Measurements from ENCODE around the gene RPL35A. TPM values are rescaled to one million over a fixed set of nuclear protein-coding genes. Genes with fewer than 3 reads are reported as not detected.

Gene RPL35A
- total and polyA plus RNA-seq, 2 of the 8 experiments (the other 6 are each of a cell fraction or from before 2014, with no cell fraction given): 695 to 1,393 TPM

DNA sequence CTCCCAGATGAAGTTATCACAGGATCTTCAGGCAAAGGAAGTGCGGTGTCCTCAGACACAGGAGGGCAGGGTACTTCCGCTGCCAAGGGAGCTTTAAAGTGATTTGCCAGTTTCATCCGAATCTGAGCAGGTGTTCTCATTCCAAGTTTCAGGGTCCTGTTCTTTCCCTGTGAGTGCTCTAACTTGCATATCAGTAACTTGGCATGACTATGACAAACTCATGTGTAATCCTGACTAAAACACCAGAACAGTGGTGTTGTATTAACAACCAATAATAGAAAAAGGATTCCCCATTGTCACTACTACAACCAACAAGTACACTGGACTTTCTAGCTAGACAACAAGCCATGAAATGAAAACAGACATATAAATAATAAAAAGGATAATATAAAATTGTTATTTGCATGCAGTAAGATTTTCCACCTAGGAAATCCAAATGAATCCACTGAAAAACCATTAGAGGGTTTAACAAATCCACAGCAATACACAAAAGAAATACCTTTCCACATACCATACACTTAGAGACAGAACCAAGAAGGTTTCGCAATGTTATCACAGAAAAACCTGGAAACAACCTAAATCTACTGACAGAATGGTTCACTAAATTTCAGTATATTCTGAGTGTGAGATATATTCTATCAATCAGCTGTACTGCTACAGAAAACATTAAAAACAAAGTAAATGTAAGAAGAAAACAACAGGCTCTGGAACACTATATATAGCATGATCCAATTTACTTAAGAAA, 40.9 kb upstream of the RPL35A start:
- no peak overlapping the region for H3K27ac ChIP-seq (ENCODE audit: low read depth, low read length)
- ChIA-PET CTCF (ENCODE audit: partially characterized antibody) (interaction anchor here (7.0 kb wide), 1 partner anchor 34 kb away, joined by 22 read pairs; no protein-coding TSS in a partner anchor), POLR2A (ENCODE audit: partially characterized antibody) (interaction anchor here (0.6 to 0.8 kb wide), 2 partner anchors 17 to 50 kb away, joined by 3 to 5 read pairs; no protein-coding TSS in a partner anchor)
- H2BK12ac ChIP-seq (ENCODE audit: low read depth, low read length): no peak overlapping the region
- H3K9me3 ChIP-seq (ENCODE audit: insufficient read depth in 2 of 2, low read depth in 1 of 2, low read length in 1 of 2): no peaks in the 10 kb centered on the region
- H4K8ac ChIP-seq (ENCODE audit: extremely low read depth, insufficient read depth, low read length): no peak overlapping the region
- TF ChIP-seq CEBPB (IDR thresholded peaks at IDR 0.05; ENCODE audit: low read depth, low read length): peak; percentile 36; the same call in 1 of the 2 replicates
- TF ChIP-seq BCL11A (IDR thresholded peaks at IDR 0.05; ENCODE audit: low read depth in 2 of 2, low read length in 2 of 2): no peak
- TF ChIP-seq EZH2 (IDR thresholded peaks at IDR 0.05; ENCODE audit: low read depth, low read length, severe bottlenecking): no peak
- no peak for TF ChIP-seq SRF (IDR thresholded peaks at IDR 0.05; ENCODE audit: low read depth, low read length)
- TF ChIP-seq SP2 (IDR thresholded peaks at IDR 0.05; ENCODE audit: low read length): no peak
- TF ChIP-seq SAP30 (IDR thresholded peaks at IDR 0.05; ENCODE audit: insufficient read depth, insufficient replicate concordance, low read length): no peak
- no peak for TF ChIP-seq KDM5A (IDR thresholded peaks at IDR 0.05; ENCODE audit: low read length)
- H3K4me1 ChIP-seq (replicated peaks in 1 of 4; ENCODE audit: control insufficient read depth in 3 of 4, insufficient read depth in 4 of 4, low read length in 3 of 4): peaks cover 0 to 8% (median 2%) of the 10 kb centered on the region in 4 experiments; a peak in 2 of 7 replicates
- H3K79me1 ChIP-seq (ENCODE audit: low read depth, low read length): no peaks in the 10 kb centered on the region
- H4K91ac ChIP-seq (replicated peaks; ENCODE audit: insufficient read length, low read length): no peak overlapping the region
- no peak overlapping the region for H2AK5ac ChIP-seq (ENCODE audit: low read depth, low read length)
- H3K23me2 ChIP-seq (ENCODE audit: low read depth, low read length): no peaks in the 10 kb centered on the region
- H2BK15ac ChIP-seq (ENCODE audit: low read length): no peak overlapping the region
- no peak overlapping the region for H2AFZ ChIP-seq (ENCODE audit: low read length)
- no peak overlapping the region for H2BK20ac ChIP-seq (ENCODE audit: low read length)
- 88% methylated on average over 4 of the region's 4 CpGs; no CpG with 5 or more reads in 1 of the 2 experiments for WGBS, 2 experiments (ENCODE audit: extremely low coverage in 1 of 2, insufficient coverage in 1 of 2, insufficient read length in 1 of 2, insufficient replicate concordance in 2 of 2, low coverage in 1 of 2, low lambda C conversion rate in 2 of 2, missing lambda C conversion rate in 1 of 2)
- H3K36me3 ChIP-seq (ENCODE audit: control insufficient read depth in 2 of 4, insufficient read depth in 4 of 4, low read length in 3 of 4): no peaks in the 10 kb centered on the region
- no peak overlapping the region for H3K14ac ChIP-seq (ENCODE audit: insufficient read length)
- H3K4me3 ChIP-seq (ENCODE audit: extremely low read depth in 1 of 4, insufficient read depth in 2 of 4, low read depth in 3 of 4, low read length in 4 of 4): no peak overlapping the region
- H3K79me2 ChIP-seq (ENCODE audit: control insufficient read depth in 1 of 2, insufficient read depth in 2 of 2, low read length in 2 of 2): no peaks in the 10 kb centered on the region
- H4K5ac ChIP-seq (ENCODE audit: insufficient read length, low read depth, low read length): no peak overlapping the region
- no peaks in the 10 kb centered on the region for H4K20me1 ChIP-seq (replicated peaks in 1 of 2; ENCODE audit: control insufficient read depth in 1 of 2, insufficient read depth in 2 of 2, low read length in 2 of 2)
- no peak overlapping the region for H3K23ac ChIP-seq (ENCODE audit: insufficient read length)
- no peak overlapping the region for H2BK120ac ChIP-seq (replicated peaks; ENCODE audit: low read depth, low read length)
- H3K4me2 ChIP-seq (ENCODE audit: insufficient read depth in 1 of 2, low read depth in 2 of 2, low read length in 2 of 2): no peak overlapping the region
- no peak overlapping the region for H2BK5ac ChIP-seq (ENCODE audit: low read depth, low read length)
- H3K4ac ChIP-seq (replicated peaks; ENCODE audit: insufficient read length, low read depth, low read length): no peak overlapping the region
- FAIRE-seq (no peak), DNase-seq (ENCODE audit: low read depth in 1 of 2, low spot score in 2 of 2) (no peak)
- H3K18ac ChIP-seq (ENCODE audit: extremely low read depth, low read length): no peak overlapping the region
- no peak overlapping the region for H3K56ac ChIP-seq (replicated peaks; ENCODE audit: insufficient read length, low read depth, low read length)
- H3K9ac ChIP-seq (replicated peaks in 1 of 4; ENCODE audit: extremely low read depth in 1 of 4, low read depth in 3 of 4, low read length in 3 of 4): no peak overlapping the region
- H3K27me3 ChIP-seq (replicated peaks in 1 of 4; ENCODE audit: control insufficient read depth in 3 of 4, extremely low read depth in 1 of 4, insufficient read depth in 3 of 4, low read length in 3 of 4): no peaks in the 10 kb centered on the region
